Measurements from ENCODE around the gene TANGO2.

Gene TANGO2

DNA sequence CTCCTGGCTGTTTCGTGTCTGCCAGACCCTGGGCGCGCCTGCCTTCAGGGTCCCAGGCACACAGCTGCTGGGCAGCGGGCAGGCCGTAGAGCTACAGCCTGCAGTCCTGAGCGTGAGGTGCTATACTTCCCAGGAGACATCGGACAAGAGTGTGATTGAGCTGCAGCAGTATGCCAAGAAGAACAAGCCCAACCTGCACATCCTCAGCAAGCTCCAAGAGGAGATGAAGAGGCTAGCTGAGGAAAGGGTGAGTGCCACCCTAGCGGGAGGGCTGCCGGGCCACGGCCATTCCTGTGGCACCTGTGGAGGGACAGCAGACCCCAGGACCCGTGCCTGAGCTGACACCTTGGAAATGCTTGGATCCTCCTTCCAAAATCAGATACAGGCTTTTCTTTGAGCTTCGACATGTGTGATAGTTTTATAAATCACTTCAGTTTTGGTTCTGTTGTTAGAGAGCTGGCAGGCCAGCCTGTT lies 87.9 kb downstream of the TANGO2 start:
- H3K4me3 ChIP-seq (ENCODE audit: low read depth, low read length): no peak overlapping the region
- DNase-seq (ENCODE audit: low read depth): no peak
- TF ChIP-seq, protein P1, sequence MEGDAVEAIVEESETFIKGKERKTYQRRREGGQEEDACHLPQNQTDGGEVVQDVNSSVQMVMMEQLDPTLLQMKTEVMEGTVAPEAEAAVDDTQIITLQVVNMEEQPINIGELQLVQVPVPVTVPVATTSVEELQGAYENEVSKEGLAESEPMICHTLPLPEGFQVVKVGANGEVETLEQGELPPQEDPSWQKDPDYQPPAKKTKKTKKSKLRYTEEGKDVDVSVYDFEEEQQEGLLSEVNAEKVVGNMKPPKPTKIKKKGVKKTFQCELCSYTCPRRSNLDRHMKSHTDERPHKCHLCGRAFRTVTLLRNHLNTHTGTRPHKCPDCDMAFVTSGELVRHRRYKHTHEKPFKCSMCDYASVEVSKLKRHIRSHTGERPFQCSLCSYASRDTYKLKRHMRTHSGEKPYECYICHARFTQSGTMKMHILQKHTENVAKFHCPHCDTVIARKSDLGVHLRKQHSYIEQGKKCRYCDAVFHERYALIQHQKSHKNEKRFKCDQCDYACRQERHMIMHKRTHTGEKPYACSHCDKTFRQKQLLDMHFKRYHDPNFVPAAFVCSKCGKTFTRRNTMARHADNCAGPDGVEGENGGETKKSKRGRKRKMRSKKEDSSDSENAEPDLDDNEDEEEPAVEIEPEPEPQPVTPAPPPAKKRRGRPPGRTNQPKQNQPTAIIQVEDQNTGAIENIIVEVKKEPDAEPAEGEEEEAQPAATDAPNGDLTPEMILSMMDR (conservative IDR thresholded peaks at IDR 0.05; ENCODE audit: low read depth, low read length): no peak

DNA sequence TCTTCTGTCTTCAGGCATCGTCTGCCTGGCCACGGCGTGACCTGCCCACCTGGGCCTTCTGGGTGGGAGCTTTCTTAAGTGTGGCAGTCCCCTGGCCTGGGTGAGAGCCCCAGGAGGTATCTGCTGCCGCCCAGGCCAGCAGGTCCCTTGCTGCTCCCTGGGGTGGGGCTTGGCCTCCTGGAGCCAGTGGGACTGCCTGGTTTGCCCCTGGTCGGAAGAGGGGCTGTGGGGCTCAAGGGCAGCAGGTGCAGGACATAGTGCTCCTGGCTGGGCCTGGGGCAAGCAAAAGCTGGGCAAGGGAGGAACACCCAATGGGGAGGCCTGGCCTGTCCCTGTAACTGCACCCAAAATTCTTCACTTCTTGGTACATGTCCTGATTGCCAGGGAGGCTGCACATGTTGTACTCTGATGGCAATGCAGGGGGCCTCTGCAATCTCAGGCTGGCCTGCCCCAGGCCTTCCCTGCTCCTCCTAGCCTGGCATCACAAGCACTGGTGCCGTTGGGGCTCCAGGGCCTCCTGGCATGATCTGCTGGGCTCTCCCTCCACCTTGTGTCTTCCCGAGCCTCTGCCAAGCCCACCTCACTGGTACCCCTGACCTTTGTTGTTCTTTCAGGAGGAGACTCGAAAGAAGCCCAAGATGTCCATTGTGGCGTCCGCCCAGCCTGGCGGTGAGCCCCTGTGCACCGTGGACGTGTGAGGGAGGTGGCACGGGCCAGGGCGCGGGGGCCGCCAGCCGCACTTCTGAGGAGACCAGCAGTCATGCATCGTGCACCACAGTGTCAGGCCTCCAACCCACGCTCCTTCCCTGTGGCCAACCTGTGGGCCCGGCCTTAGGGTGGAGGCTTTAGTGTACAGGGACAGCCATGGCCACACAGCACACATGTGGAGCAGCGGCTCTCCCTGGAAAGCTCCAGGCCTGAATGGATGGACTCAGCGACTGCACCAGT lies 88.8 kb downstream of the TANGO2 start:
- no peak overlapping the region for H3K4me3 ChIP-seq (ENCODE audit: low read depth, low read length)
- no peak for DNase-seq (ENCODE audit: low read depth)
- TF ChIP-seq, protein P1 (conservative IDR thresholded peaks at IDR 0.05; ENCODE audit: low read depth, low read length): no peak

DNA sequence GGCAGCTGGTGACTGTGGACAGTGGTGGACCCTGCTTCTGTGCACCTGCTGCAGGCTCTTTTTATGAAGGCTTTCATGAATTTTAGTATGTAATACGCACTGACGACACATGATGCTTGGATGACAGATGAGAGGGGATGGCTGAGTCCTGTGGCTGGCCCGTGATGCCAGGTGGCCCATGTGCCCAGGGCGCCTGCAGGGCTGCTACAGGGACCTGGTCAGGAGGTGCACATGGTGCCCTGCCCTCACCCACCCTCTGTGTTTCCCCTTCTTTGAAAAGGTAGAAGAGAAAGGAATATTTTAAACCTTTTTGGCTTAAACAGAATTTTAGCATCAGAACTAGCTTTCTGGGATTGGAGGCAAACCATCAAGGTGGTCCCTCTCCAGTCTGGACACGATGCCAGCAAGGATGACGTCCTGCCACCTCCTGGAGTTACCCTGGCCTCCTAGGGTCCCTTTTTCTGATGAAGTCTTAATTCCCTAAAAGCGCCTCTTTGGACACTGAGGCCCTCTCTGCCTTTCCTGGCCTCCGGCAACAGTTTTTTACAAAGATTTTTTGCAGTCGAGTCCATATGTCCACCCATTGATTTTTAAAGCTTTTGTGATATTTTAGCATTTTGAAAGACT lies 89.6 kb downstream of the TANGO2 start:
- TF ChIP-seq, protein P1 (conservative IDR thresholded peaks at IDR 0.05; ENCODE audit: low read depth, low read length): no peak
- no peak for DNase-seq (ENCODE audit: low read depth)
- H3K4me3 ChIP-seq (ENCODE audit: low read depth, low read length): no peak overlapping the region

DNA sequence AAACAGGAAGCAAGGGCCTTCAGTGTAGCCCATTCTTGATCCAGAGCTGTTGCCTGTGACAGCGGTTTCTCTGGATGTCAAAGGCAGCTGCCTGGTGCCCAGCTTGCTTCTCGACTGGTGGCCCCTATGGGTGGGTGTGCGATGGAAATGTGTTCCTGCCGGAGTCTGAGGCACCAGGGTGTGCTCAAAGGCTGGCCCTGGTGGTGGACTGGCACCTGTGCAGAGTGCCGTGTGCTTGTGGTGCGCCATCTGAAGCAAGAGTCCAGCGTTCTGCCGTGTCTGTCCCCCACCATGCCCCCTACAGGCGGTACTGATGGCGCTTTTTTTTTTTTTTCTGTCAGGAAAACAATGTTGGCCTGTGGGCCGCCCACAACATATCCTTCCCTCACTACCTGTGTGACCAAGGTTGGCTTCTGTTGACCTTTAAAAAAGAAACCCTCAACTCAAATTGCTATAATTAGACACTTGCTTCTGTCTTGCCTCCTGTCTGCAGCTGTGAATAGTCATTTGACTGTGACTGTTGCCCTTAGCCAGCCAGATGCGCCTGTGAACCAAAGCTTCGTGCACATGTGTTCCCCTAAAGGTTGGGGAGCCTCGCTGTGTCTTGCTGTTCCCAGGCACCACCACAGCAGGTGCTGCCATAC lies 90.3 kb downstream of the TANGO2 start:
- DNase-seq (ENCODE audit: low read depth): peak; percentile 33
- TF ChIP-seq, protein P1 (conservative IDR thresholded peaks at IDR 0.05; ENCODE audit: low read depth, low read length): peak; percentile 56
- no peak overlapping the region for H3K4me3 ChIP-seq (ENCODE audit: low read depth, low read length)

DNA sequence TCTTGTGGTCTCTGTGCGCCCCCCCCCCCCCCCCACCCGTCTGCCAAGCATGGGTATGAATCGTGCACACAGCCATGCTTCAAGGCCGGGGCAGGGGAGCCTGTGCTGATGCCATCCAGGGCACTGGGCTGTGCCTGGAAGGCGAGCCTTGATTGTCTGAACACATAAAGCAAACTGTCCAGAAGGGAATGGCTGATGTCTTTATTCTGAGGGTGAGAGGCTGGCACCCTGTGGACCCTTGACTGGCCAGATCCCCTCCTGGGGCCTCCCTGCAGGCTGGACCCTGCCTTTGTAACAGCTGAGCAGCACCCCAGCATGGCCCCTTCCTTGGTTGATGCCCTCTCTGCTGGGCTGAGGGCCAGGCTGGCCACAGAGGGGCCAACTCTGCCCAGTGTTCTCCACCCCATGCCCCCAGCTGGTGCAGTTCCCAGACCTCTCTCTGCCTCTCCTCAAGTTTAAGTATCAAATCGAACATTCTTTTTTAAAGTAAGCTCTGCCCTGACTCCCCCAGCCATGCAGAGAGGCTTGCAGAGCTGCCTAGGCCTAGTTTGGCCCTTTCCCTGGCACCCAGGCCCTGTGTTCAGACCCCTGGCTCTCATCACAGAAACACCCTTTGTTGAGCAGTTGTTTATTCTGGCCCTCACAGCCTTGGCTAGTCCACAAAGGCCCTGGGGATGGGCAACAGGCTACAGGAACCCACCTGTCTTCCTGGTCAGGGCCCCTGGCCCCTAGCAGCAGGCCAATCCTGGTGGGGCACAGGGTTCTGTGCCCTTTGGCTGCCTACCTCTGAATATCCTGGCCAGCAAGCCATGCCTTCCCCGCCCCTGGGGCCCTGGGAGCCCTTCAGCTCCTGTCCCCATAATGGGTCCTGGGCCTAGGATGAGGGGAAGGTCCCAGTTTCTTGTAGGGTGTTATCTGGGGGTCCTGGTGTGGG lies 91.0 kb downstream of the TANGO2 start:
- DNase-seq (ENCODE audit: low read depth): no peak
- no peak overlapping the region for H3K4me3 ChIP-seq (ENCODE audit: low read depth, low read length)
- TF ChIP-seq, protein P1 (conservative IDR thresholded peaks at IDR 0.05; ENCODE audit: low read depth, low read length): no peak

All from choroid plexus epithelial cell (primary cell).